ENCODE measurements around the gene SRD5A3. TPM values are rescaled to one million over a fixed set of nuclear protein-coding genes. Genes with fewer than 3 reads are reported as not detected.

Gene SRD5A3
- total and polyA plus RNA-seq, 5 experiments from 2014 or later = 3.2 to 14.8 (median 7.5) TPM

- POLR2A ChIA-PET = no interaction called here
- Mint-ChIP-seq H3K4me3 (no peak overlapping the region), H3K36me3 (no peaks in the 10 kb centered on the region), H3K9me3 (no peaks in the 10 kb centered on the region), H3K27ac (no peak overlapping the region), H3K4me1 (no peaks in the 10 kb centered on the region), H3K27me3 (no peaks in the 10 kb centered on the region)
- ATAC-seq = no peak
- DNase-seq = no peak
Observed at GRCh38 chr4:55386840-55387239, 40.8 kb downstream of the SRD5A3 start.

- peaks cover 0 to 9% (median 0%) of the 10 kb centered on the region in 3 donors for H3K36me3 Mint-ChIP-seq
- no peaks in the 10 kb centered on the region for H3K27me3 Mint-ChIP-seq
- H3K4me3 Mint-ChIP-seq = peak overlapping the region in 7 of 10 donors; percentile 26 to 99 (median 41)
- POLR2A ChIA-PET = interaction anchor here (0.8 to 2.3 kb wide), 2 partner anchors 152 to 155 kb away, joined by 3 to 6 read pairs; no protein-coding TSS in a partner anchor
- peaks cover 18 to 32% (median 29%) of the 10 kb centered on the region in 4 donors for H3K4me1 Mint-ChIP-seq
- no peak for ATAC-seq
- peak overlapping the region in 3 of 10 donors; percentile 12 to 95 (median 54) for H3K27ac Mint-ChIP-seq
- no peak for DNase-seq
- H3K9me3 Mint-ChIP-seq = no peaks in the 10 kb centered on the region
Observed at GRCh38 chr4:55393461-55394320, 47.6 kb downstream of the SRD5A3 start.

GRCh38 chr4:55395218-55395528, 49.1 kb downstream of the SRD5A3 start:
- Mint-ChIP-seq H3K4me3 (peak overlapping the region; percentile 93 to 100 (median 98)), H3K27me3 (no peaks in the 10 kb centered on the region), H3K36me3 (peaks cover 0 to 13% (median 0%) of the 10 kb centered on the region in 3 donors), H3K4me1 (peaks cover 20 to 40% (median 37%) of the 10 kb centered on the region in 4 donors), H3K27ac (peak overlapping the region; percentile 95 to 100 (median 98)), H3K9me3 (no peaks in the 10 kb centered on the region)
- ATAC-seq = no peak
- POLR2A ChIA-PET = interaction anchor here (0.8 to 2.2 kb wide), 10 partner anchors 14 to 992 kb away, joined by 3 to 16 read pairs (median 5); partner anchors contain the start of genes AASDH, CEP135, CLOCK and EXOC1
- DNase-seq = no peak

GRCh38 chr4:55395529-55396307, 49.7 kb downstream of the SRD5A3 start, which contains the start of gene TMEM165:
Gene TMEM165, plus strand, starts transcription at chr4:55395957. Its CDS starts 233 bp downstream, at chr4:55396190.
- POLR2A ChIA-PET = interaction anchor here (0.6 to 2.2 kb wide), 12 partner anchors 13 to 1040 kb away, joined by 3 to 16 read pairs (median 4); partner anchors contain the start of genes AASDH, CEP135, CLOCK and EXOC1
- Mint-ChIP-seq H3K27me3 (no peaks in the 10 kb centered on the region), H3K4me3 (peak within 1 kb of the TSS; percentile 93 to 100 (median 98)), H3K4me1 (peaks cover 20 to 44% (median 40%) of the 10 kb centered on the region in 4 donors), H3K36me3 (peaks cover 0 to 18% (median 0%) of the 10 kb centered on the region in 3 donors), H3K9me3 (no peaks in the 10 kb centered on the region), H3K27ac (peak within 1 kb of the TSS; percentile 95 to 100 (median 98))
- ATAC-seq (peak; percentile 93 to 94), DNase-seq (peak; percentile 81 to 92 (median 86))

GRCh38 chr4:55396308-55397125, 50.5 kb downstream of the SRD5A3 start:
- POLR2A ChIA-PET = interaction anchor here (0.6 to 2.2 kb wide), 11 partner anchors 12 to 1039 kb away, joined by 3 to 16 read pairs (median 5); partner anchors contain the start of genes AASDH, CEP135, CLOCK and EXOC1
- Mint-ChIP-seq H3K27me3 (no peaks in the 10 kb centered on the region), H3K4me1 (peaks cover 20 to 51% (median 47%) of the 10 kb centered on the region in 4 donors)

GRCh38 chr4:55397126-55397436, 51.0 kb downstream of the SRD5A3 start:
- DNase-seq = no peak
- Mint-ChIP-seq H3K4me3 (peak overlapping the region; percentile 79 to 93 (median 87)), H3K27ac (peak overlapping the region; percentile 3 to 94 (median 74)), H3K9me3 (no peaks in the 10 kb centered on the region), H3K36me3 (peaks cover 0 to 24% (median 0%) of the 10 kb centered on the region in 3 donors), H3K27me3 (no peaks in the 10 kb centered on the region), H3K4me1 (peaks cover 20 to 51% (median 47%) of the 10 kb centered on the region in 4 donors)
- ATAC-seq = no peak
- POLR2A ChIA-PET = interaction anchor here (0.7 kb wide), 1 partner anchor 149 kb away, joined by 5 read pairs; the partner anchor contains the start of gene CLOCK

More at GRCh38 chr4:55396308-55397125, 50.5 kb downstream of the SRD5A3 start:
- Mint-ChIP-seq H3K9me3 (no peaks in the 10 kb centered on the region), H3K36me3 (peaks cover 0 to 24% (median 0%) of the 10 kb centered on the region in 3 donors), H3K27ac (peak overlapping the region; percentile 55 to 99 (median 78)), H3K4me3 (peak overlapping the region; percentile 87 to 100 (median 94))
- DNase-seq (peak in 9 of 10 donors; percentile 2 to 32 (median 18)), ATAC-seq (peak; percentile 2 to 16)

- Mint-ChIP-seq H3K9me3 (no peaks in the 10 kb centered on the region), H3K4me3 (peak overlapping the region; percentile 79 to 93 (median 87)), H3K27me3 (no peaks in the 10 kb centered on the region), H3K36me3 (peaks cover 0 to 24% (median 0%) of the 10 kb centered on the region in 3 donors), H3K4me1 (peaks cover 20 to 51% (median 48%) of the 10 kb centered on the region in 4 donors), H3K27ac (peak overlapping the region; percentile 57 to 94 (median 76))
- POLR2A ChIA-PET = interaction anchor here (0.7 kb wide), 1 partner anchor 50 kb away, joined by 3 read pairs; no protein-coding TSS in a partner anchor
- DNase-seq (no peak), ATAC-seq (no peak)
Observed at GRCh38 chr4:55397520-55398321, 51.7 kb downstream of the SRD5A3 start.

- Mint-ChIP-seq H3K27ac (peak overlapping the region in 7 of 10 donors; percentile 2 to 80 (median 57)), H3K9me3 (no peaks in the 10 kb centered on the region), H3K4me3 (peak overlapping the region; percentile 37 to 93 (median 87)), H3K27me3 (no peaks in the 10 kb centered on the region), H3K36me3 (peaks cover 0 to 29% (median 0%) of the 10 kb centered on the region in 3 donors), H3K4me1 (peaks cover 20 to 53% (median 50%) of the 10 kb centered on the region in 4 donors)
- DNase-seq (no peak), ATAC-seq (no peak)
- POLR2A ChIA-PET = interaction anchor here (0.6 to 1.0 kb wide), 3 partner anchors 49 to 147 kb away, joined by 3 to 4 read pairs (median 3); no protein-coding TSS in a partner anchor
Observed at GRCh38 chr4:55398461-55398860, 52.4 kb downstream of the SRD5A3 start.

GRCh38 chr4:55398966-55399365, 52.9 kb downstream of the SRD5A3 start:
- Mint-ChIP-seq H3K9me3 (no peaks in the 10 kb centered on the region), H3K4me1 (peaks cover 22 to 57% (median 54%) of the 10 kb centered on the region in 4 donors), H3K36me3 (peaks cover 0 to 34% (median 0%) of the 10 kb centered on the region in 3 donors), H3K4me3 (peak overlapping the region in 9 of 10 donors; percentile 46 to 93 (median 69)), H3K27me3 (no peaks in the 10 kb centered on the region), H3K27ac (peak overlapping the region in 4 of 10 donors; percentile 2 to 39 (median 8))
- no peak for DNase-seq
- ATAC-seq = no peak
- POLR2A ChIA-PET = interaction anchor here (1.0 kb wide), 1 partner anchor 147 kb away, joined by 3 read pairs; no protein-coding TSS in a partner anchor

GRCh38 chr4:55399581-55399980, 53.5 kb downstream of the SRD5A3 start:
- ATAC-seq (no peak), DNase-seq (no peak)
- Mint-ChIP-seq H3K27ac (peak overlapping the region in 3 of 10 donors; percentile 2 to 12 (median 5)), H3K9me3 (no peaks in the 10 kb centered on the region), H3K36me3 (peaks cover 0 to 38% (median 0%) of the 10 kb centered on the region in 3 donors), H3K4me1 (peaks cover 21 to 59% (median 52%) of the 10 kb centered on the region in 4 donors), H3K4me3 (peak overlapping the region in 8 of 10 donors; percentile 50 to 93 (median 70)), H3K27me3 (no peaks in the 10 kb centered on the region)
- POLR2A ChIA-PET = no interaction called here

- peaks cover 0 to 49% (median 5%) of the 10 kb centered on the region in 3 donors for H3K36me3 Mint-ChIP-seq
- POLR2A ChIA-PET = no interaction called here
- H3K4me3 Mint-ChIP-seq = no peak overlapping the region
- ATAC-seq (no peak), DNase-seq (no peak)
- peaks cover 13 to 53% (median 50%) of the 10 kb centered on the region in 4 donors for H3K4me1 Mint-ChIP-seq
- no peaks in the 10 kb centered on the region for H3K9me3 Mint-ChIP-seq
- H3K27me3 Mint-ChIP-seq = no peaks in the 10 kb centered on the region
- H3K27ac Mint-ChIP-seq = no peak overlapping the region
Observed at GRCh38 chr4:55405073-55405472, 59.0 kb downstream of the SRD5A3 start.
